ENCODE measurements around the gene GLT6D1.

GLT6D1 gene

GRCh38 chr9:135622415-135623020 lies 16.8 kb downstream of the GLT6D1 start:
- no peak for DNase-seq (ENCODE audit: low read depth in 2 of 2)

DNA sequence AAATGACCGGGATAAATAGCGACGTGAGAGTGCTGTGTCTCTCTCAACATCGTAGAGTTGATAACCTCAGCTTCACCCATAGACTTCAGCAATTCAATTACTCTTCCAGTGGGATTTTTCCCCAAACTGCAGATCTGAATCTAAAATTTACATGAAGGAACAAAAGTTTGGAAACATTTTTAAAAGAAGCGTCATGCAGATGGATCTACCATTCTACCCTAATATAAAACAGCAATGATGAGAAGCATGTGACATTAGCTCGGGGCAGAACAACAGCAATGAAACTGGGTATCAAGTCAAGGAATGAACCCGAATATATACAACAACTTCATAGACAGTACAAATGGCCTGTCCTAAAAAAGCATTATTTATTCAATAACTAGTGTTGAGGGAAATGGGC lies 18.8 kb downstream of the GLT6D1 start:
- no peak for DNase-seq (ENCODE audit: low read depth in 2 of 2)

- DNase-seq (ENCODE audit: low read depth in 2 of 2), result no peak
Observed at GRCh38 chr9:135619599-135619886, 19.8 kb downstream of the GLT6D1 start.

DNA sequence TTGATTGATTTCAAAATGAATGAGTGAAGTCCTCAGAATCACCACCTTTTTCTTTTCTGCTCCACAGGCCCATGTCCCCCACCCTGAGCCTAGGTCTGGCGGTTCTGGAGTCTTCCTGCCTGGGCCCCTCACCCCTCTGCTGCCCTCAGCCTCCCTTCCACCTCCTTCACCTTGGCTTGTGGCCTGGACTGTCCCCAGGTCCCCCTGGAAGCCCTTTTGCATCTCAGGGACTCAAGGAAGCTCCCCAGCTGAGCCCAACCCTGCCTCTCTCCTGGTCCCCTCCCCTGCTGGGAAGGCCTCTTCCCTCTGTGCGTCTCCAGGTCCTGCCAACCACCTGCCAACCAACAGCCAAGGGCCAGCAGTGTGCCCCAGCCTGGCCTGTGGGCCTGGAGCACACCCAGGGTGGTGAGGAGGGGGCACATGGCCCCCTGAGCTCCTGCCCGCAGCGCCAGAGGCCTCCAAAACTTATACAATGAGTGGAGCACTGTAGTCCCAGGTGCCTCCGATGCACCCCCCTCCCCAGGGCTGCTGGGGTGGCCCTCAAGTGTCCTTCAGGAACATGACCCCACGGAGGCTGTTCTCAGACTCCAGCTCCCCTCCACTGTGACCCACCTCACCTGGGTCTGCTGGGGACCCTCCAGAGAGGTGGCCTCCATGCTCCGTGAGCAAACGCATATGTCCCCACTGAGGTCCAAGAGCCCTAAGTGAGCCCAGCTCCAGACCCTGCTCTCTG lies 20.3 kb downstream of the GLT6D1 start:
- no peak for DNase-seq (ENCODE audit: low read depth in 2 of 2)

- DNase-seq (ENCODE audit: low read depth in 2 of 2), result no peak
Observed at GRCh38 chr9:135617991-135618411, 21.3 kb downstream of the GLT6D1 start.

DNA sequence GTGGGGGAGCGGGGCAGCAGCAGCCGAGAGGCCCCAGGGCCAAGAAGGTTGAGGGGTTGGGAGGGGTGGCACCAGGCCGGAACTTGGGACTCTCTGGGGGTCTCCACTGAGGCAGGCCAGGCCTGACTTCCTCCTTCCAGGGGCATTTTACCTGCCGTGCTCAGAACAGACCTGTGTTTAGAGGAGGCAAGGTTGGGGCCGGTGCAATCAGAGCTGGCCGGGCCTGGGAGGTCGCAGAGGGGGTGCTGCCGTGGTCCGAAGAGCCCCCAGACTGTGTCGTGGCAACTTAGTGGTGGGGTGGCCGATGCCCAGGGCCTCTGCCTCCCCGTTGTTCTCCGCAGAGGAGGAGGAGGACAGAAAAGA lies 21.8 kb downstream of the GLT6D1 start:
- no peak for DNase-seq (ENCODE audit: low read depth in 2 of 2)

- no peak for DNase-seq (ENCODE audit: low read depth in 2 of 2)
Observed at GRCh38 chr9:135616619-135617537, 22.5 kb downstream of the GLT6D1 start.

- DNase-seq (ENCODE audit: low read depth in 2 of 2), result no peak
Observed at GRCh38 chr9:135615666-135616618, 23.4 kb downstream of the GLT6D1 start.

GRCh38 chr9:135614821-135615665 lies 24.3 kb downstream of the GLT6D1 start:
- no peak for DNase-seq (ENCODE audit: low read depth in 2 of 2)

DNA sequence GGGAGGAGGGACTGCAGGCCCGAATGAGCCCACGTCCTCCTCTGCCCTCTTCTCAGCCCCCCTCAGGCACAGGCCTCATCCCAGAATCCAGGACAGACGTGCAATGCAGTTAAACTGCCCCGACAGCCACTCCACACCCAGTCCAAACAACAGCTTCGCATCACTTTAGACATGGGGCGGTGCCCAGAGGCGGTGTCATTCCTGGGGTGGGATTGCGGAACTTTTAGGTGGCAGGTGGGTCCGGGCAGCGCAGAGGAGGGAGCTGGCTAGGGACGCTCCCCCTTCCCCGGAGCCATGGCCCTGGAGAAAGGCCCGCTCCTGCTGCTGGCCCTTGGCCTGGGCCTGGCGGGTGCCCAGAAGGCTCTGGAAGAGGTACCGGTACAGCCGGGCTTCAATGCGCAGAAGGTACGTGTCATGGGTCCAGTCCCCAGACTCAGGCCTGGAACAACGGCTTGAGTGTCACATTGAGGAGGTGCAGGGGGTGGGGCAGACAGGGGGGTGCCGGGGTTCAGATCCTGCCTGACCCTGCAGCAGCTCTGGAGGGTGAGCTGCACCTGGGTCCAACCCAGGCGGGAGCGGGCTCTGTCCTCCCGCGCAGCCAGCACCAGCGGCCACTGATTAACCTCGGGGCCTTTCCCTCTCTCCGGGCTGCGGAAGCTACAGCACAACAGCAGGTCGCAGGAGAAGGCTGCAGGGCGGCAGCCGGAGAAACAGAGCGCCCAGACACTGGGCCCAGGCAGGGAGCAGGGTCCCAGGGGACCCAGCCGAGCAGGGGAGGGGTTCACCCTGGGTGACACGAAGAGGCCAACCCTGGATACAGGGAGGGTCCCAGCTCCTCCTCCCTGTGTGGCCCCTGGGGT lies 25.2 kb downstream of the GLT6D1 start:
- DNase-seq (ENCODE audit: low read depth in 2 of 2), result no peak

DNA sequence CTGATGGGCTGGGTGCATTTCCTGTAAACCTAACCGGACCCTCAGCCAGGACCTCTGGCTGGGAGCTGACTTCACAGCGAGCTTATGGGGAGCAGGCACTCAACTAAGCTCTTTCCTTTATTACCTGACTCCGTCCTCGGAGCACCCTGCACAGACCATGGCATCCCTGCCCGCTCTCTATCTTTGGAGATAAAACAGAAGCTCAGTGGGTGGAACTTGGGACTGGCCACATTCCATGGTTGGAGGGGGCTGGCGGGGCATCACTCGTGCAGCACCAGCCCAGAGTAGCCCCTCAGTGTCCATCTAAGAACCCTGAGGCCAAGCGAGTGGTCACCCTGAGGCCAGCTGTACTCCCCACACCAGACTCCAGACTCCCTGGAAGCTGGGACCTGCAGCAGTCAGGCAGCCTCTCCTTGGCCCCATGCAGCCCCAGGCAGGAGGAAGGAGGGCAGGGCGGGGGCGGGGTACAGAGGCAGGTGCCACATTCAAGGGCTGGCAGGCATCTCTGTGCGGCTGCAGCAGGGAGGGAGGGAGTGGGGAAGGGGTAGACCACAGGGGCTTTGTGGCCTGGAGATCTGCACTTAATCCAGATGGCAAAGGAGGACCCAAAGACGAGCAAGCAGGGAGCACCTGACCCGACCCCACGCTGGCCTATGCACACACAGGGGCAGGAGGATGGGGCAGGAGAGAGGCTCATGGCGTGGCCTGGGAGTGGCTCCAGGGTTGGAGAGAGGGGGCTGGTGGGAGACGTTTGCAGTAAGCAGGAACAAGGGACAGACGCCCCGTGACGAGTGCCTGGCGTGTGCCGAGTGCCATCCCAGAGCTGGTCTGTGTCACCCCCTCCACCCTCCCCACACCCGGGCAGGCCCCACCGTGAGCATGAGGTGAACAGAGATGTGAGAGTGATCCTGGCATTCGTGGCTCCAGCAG lies 26.1 kb downstream of the GLT6D1 start:
- no peak for DNase-seq (ENCODE audit: low read depth in 2 of 2)

DNA sequence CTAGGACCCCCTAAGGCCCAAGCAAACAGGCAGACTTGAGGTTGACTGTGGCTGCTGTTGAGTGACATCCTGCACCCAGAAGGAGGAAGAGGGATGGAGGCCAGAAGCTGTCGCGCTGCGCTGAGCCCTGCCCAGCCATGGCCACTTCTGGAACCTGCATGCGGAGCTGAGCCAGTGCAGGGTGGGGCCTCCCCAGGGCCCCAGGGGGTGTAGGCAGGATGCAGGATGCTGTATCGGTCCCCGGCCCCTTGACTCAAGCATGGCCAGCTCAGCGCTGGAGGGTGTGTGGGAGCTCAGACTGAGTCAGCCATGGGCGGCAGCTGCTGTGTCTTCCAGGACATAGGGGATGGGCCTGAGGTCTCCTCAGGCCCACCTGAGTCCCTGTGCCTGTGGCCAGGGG lies 26.9 kb downstream of the GLT6D1 start:
- no peak for DNase-seq (ENCODE audit: low read depth in 2 of 2)

DNA sequence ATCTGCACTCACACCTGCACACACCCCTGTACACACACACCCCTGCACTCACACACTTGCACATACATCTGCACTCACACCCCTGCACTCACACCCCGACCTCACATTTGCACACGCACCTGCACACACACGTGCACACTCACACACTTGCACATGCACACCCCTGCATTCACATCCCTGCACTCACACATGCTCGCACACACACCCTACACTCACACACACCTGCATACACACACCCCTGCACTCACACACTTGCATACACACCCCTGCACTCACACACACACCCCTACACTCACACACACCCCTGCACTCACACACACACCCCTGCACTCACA lies 27.5 kb downstream of the GLT6D1 start:
- no peak for DNase-seq (ENCODE audit: low read depth in 2 of 2)

- DNase-seq (ENCODE audit: low read depth in 2 of 2), result no peak
Observed at GRCh38 chr9:135611142-135611874, 28.0 kb downstream of the GLT6D1 start.

GRCh38 chr9:135610290-135611141 lies 28.8 kb downstream of the GLT6D1 start:
- DNase-seq (ENCODE audit: low read depth in 2 of 2), result no peak

- DNase-seq (ENCODE audit: low read depth in 2 of 2), result no peak
Observed at GRCh38 chr9:135609366-135609955, 29.9 kb downstream of the GLT6D1 start.

GRCh38 chr9:135608999-135609317 lies 30.4 kb downstream of the GLT6D1 start:
- DNase-seq (ENCODE audit: low read depth in 2 of 2), result no peak
